Activated naive CD8-positive, alpha-beta T cell (primary cell): Measurements from ENCODE around the gene RWDD1.

ENCODE experiments used
- H3K27ac Mint-ChIP-seq: one replicate; pipeline ENCODE4 v1.8.0; 2021; ENCODE audit warnings: mixed read lengths
- H3K27me3 Mint-ChIP-seq: one replicate; pipeline ENCODE4 v1.8.0; 2021; ENCODE audit warnings: mixed read lengths
- H3K36me3 Mint-ChIP-seq: one replicate; pipeline ENCODE4 v1.8.0; 2021; ENCODE audit warnings: mixed read lengths
- H3K4me1 Mint-ChIP-seq: one replicate; pipeline ENCODE4 v1.8.0; 2021; ENCODE audit warnings: low read depth, mixed read lengths
- H3K4me3 Mint-ChIP-seq: one replicate; pipeline ENCODE4 v1.8.0; 2021; ENCODE audit warnings: mild to moderate bottlenecking, mixed read lengths
- H3K9me3 Mint-ChIP-seq: one replicate; pipeline ENCODE4 v1.8.0; 2021; ENCODE audit warnings: low read depth, mixed read lengths

The RWDD1 gene

GRCh38 chr6:116615937-116616736, 44.8 kb downstream of the RWDD1 start, which contains the start of gene RSPH4A:
Gene RSPH4A, plus strand, starts transcription at chr6:116616479. Its CDS starts 145 bp downstream, at chr6:116616624.
- Mint-ChIP-seq H3K27me3 (peaks cover 8% of the 10 kb centered on the region), H3K4me3 (peak within 1 kb of the TSS; percentile 87), H3K36me3 (no peaks in the 10 kb centered on the region), H3K9me3 (no peaks in the 10 kb centered on the region), H3K4me1 (peaks cover 16% of the 10 kb centered on the region), H3K27ac (no peak within 1 kb of the TSS)

- Mint-ChIP-seq H3K9me3 (no peaks in the 10 kb centered on the region), H3K4me3 (peak overlapping the region; percentile 87), H3K27me3 (peaks cover 6% of the 10 kb centered on the region), H3K4me1 (peaks cover 16% of the 10 kb centered on the region), H3K36me3 (no peaks in the 10 kb centered on the region), H3K27ac (no peak overlapping the region)
Observed at GRCh38 chr6:116616737-116617053, 45.4 kb downstream of the RWDD1 start.

- H3K4me3 Mint-ChIP-seq, result no peak overlapping the region
- no peak overlapping the region for H3K27ac Mint-ChIP-seq
- H3K27me3 Mint-ChIP-seq, result no peaks in the 10 kb centered on the region
- no peaks in the 10 kb centered on the region for H3K36me3 Mint-ChIP-seq
- H3K9me3 Mint-ChIP-seq, result no peaks in the 10 kb centered on the region
- H3K4me1 Mint-ChIP-seq, result no peaks in the 10 kb centered on the region
Observed at GRCh38 chr6:116624036-116624805, 52.9 kb downstream of the RWDD1 start.

GRCh38 chr6:116625872-116626271, 54.6 kb downstream of the RWDD1 start:
- H3K9me3 Mint-ChIP-seq, result no peaks in the 10 kb centered on the region
- H3K27ac Mint-ChIP-seq, result no peak overlapping the region
- peaks cover 3% of the 10 kb centered on the region for H3K4me1 Mint-ChIP-seq
- H3K27me3 Mint-ChIP-seq, result no peaks in the 10 kb centered on the region
- no peak overlapping the region for H3K4me3 Mint-ChIP-seq
- H3K36me3 Mint-ChIP-seq, result no peaks in the 10 kb centered on the region

- H3K4me1 Mint-ChIP-seq, result peaks cover 3% of the 10 kb centered on the region
- H3K4me3 Mint-ChIP-seq, result no peak overlapping the region
- no peak overlapping the region for H3K27ac Mint-ChIP-seq
- no peaks in the 10 kb centered on the region for H3K27me3 Mint-ChIP-seq
- H3K36me3 Mint-ChIP-seq, result peaks cover 7% of the 10 kb centered on the region
- no peaks in the 10 kb centered on the region for H3K9me3 Mint-ChIP-seq
Observed at GRCh38 chr6:116629563-116629981, 58.3 kb downstream of the RWDD1 start.

- H3K9me3 Mint-ChIP-seq, result no peaks in the 10 kb centered on the region
- H3K27me3 Mint-ChIP-seq, result no peaks in the 10 kb centered on the region
- H3K36me3 Mint-ChIP-seq, result peaks cover 10% of the 10 kb centered on the region
- no peak overlapping the region for H3K4me3 Mint-ChIP-seq
- peaks cover 3% of the 10 kb centered on the region for H3K4me1 Mint-ChIP-seq
- H3K27ac Mint-ChIP-seq, result no peak overlapping the region
Observed at GRCh38 chr6:116631379-116631990, 60.2 kb downstream of the RWDD1 start.

GRCh38 chr6:116633685-116634084, 62.4 kb downstream of the RWDD1 start:
- Mint-ChIP-seq H3K27me3 (no peaks in the 10 kb centered on the region), H3K4me3 (no peak overlapping the region), H3K9me3 (no peaks in the 10 kb centered on the region), H3K4me1 (peaks cover 3% of the 10 kb centered on the region), H3K27ac (no peak overlapping the region), H3K36me3 (peaks cover 10% of the 10 kb centered on the region)
